ENCODE measurements around the gene WDR89.

DNA sequence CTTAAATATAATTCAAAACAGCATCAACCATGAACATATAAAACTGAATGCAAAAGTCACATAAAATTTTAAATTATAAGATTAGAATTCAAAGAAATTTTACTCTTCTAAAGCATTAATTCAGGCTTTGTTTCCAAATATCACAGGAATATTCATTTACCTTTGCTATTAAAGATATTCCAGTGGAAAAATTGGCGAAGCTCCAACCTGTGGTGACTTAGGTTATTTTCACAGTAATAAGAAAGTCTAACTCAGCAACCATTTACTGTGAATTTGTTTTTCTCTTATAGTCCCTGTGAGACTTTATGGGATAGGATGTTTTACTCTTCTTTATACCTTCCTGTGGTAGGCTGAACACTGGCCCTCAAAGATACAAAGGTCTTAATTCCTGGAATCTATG, 3.2 kb downstream of the WDR89 start:
- TF ChIP-seq, protein P1, sequence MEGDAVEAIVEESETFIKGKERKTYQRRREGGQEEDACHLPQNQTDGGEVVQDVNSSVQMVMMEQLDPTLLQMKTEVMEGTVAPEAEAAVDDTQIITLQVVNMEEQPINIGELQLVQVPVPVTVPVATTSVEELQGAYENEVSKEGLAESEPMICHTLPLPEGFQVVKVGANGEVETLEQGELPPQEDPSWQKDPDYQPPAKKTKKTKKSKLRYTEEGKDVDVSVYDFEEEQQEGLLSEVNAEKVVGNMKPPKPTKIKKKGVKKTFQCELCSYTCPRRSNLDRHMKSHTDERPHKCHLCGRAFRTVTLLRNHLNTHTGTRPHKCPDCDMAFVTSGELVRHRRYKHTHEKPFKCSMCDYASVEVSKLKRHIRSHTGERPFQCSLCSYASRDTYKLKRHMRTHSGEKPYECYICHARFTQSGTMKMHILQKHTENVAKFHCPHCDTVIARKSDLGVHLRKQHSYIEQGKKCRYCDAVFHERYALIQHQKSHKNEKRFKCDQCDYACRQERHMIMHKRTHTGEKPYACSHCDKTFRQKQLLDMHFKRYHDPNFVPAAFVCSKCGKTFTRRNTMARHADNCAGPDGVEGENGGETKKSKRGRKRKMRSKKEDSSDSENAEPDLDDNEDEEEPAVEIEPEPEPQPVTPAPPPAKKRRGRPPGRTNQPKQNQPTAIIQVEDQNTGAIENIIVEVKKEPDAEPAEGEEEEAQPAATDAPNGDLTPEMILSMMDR (IDR thresholded peaks at IDR 0.05): no peak
- TF ChIP-seq POLR2A (IDR thresholded peaks at IDR 0.05): no peak
- no peak for TF ChIP-seq EP300 (IDR thresholded peaks at IDR 0.05)
